Kidney epithelial cell (primary cell): ENCODE results near the gene PEX6. TPM values are rescaled to one million over a fixed set of nuclear protein-coding genes. Genes with fewer than 3 reads are reported as not detected.
A peak's percentile ranks its signal among the peaks of the same experiment; 100 is the strongest.

Source experiments
- DNase-seq: peaks from one replicate; pipeline ENCODE4 v3.0.0-alpha.2; 2010; ENCODE audit warnings: low read depth
- H3K27me3 ChIP-seq: 2 replicates; pipeline ENCODE4 v1.6.0; 2011; ENCODE audit warnings: low read length; ENCODE audit not compliant: control insufficient read depth, insufficient read depth
- H3K36me3 ChIP-seq: 2 replicates; pipeline ENCODE4 v1.5.1; 2011; ENCODE audit warnings: low read length; ENCODE audit not compliant: control insufficient read depth, insufficient read depth
- H3K4me3 ChIP-seq: 2 replicates; pipeline ENCODE4 v1.5.1; 2011; ENCODE audit warnings: low read depth, mild to moderate bottlenecking, control low read depth, low read length
- CTCF ChIP-seq: IDR thresholded peaks from 2 replicates; pipeline ENCODE4 v1.5.1; 2011; ENCODE audit warnings: mild to moderate bottlenecking, moderate library complexity, low read length, control low read depth, inconsistent platforms; ENCODE audit not compliant: insufficient read depth, poor library complexity, severe bottlenecking
- total RNA-seq: library from RNA; depleted of rRNA; stranded (reverse); fragments of >200 nt; gene quantifications from 2 replicates; pipeline ENCODE4 v1.2.3, GENCODE V29; 2015

Gene PEX6
- total RNA-seq, 1 donor from 2014 or later = 40.7 TPM

- no peaks in the 10 kb centered on the region for H3K27me3 ChIP-seq
- no peak for TF ChIP-seq CTCF
- H3K4me3 ChIP-seq = peak within 1 kb of the TSS; percentile 62
- H3K36me3 ChIP-seq = no peaks in the 10 kb centered on the region
- DNase-seq = peak; percentile 96
These were observed 5.3 kb upstream of the PEX6 start, which contains the start of gene PPP2R5D for GRCh38 chr6:42984001-42984923. Gene PPP2R5D (plus strand): TSS chr6:42984570. CDS start chr6:42984678, 108 bp downstream.

DNA sequence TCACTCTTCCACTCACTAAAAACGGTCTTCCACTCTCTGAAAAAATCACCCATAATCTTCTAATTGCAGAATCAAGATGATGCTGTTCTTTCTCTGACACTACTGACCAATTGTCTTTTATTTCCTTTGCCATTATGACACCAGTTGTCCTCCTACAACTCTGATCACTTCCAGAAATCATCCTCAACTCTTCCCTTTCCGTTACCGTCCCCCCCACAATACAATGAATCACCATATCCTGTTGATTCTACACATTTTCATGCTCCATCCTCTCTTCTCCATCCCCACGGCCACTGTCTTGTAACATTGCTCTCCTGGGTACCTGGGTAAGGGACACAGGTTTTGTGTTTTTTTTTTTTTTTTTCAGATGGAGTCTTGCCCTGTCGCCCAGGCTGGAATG is 2.9 kb upstream of the PEX6 start:
- Histone ChIP-seq H3K27me3 (no peaks in the 10 kb centered on the region), H3K4me3 (no peak overlapping the region), H3K36me3 (no peaks in the 10 kb centered on the region)
- DNase-seq = no peak
- TF ChIP-seq CTCF = no peak

GRCh38 chr6:42979523-42980177 is 669 bp upstream of the PEX6 start:
- no peak for DNase-seq
- no peaks in the 10 kb centered on the region for H3K27me3 ChIP-seq
- no peaks in the 10 kb centered on the region for H3K36me3 ChIP-seq
- H3K4me3 ChIP-seq = peak overlapping the region; percentile 67
- TF ChIP-seq CTCF = no peak

DNA sequence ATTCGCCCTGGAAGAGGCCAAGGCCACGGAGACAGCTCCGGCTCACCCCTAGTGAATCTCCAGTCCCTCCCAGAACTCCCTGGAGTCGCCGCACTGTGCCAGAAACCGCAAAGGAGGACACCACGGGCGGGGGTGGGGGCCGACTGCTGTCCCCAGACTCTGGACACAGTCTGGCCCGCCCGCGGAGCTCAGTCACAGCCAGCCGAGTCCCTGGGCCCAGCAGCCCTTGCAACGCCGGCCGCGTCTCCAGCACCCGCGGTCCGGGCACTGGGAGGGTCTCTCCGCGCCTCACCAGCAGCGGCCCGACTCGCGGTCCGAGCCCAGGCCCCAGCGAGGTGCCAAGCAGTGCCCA is 518 bp downstream of the PEX6 start:
- DNase-seq = no peak
- TF ChIP-seq CTCF = no peak
- no peaks in the 10 kb centered on the region for H3K36me3 ChIP-seq
- peak overlapping the region; percentile 67 for H3K4me3 ChIP-seq
- no peaks in the 10 kb centered on the region for H3K27me3 ChIP-seq

- no peak overlapping the region for H3K4me3 ChIP-seq
- no peak for TF ChIP-seq CTCF
- DNase-seq = no peak
- H3K27me3 ChIP-seq = no peaks in the 10 kb centered on the region
- H3K36me3 ChIP-seq = no peaks in the 10 kb centered on the region
These were observed 4.0 kb downstream of the PEX6 start for GRCh38 chr6:42974919-42975505.
